GM18861 (cell line): ENCODE measurements around the gene C1orf94.

Experiments
- ATAC-seq: cut with Tn5 transposase; IDR thresholded peaks from one replicate; pipeline ENCODE4 v1.9.1; 2021; ENCODE audit not compliant: unreplicated experiment

Gene C1orf94

GRCh38 chr1:34237151-34237815, 60.6 kb downstream of the C1orf94 start:
- ATAC-seq = no peak

GRCh38 chr1:34245967-34246366, 69.3 kb downstream of the C1orf94 start:
- ATAC-seq = no peak

- ATAC-seq = no peak
Measured at GRCh38 chr1:34250342-34250741, 73.6 kb downstream of the C1orf94 start.

- ATAC-seq = no peak
Measured at GRCh38 chr1:34262023-34262853, 85.5 kb downstream of the C1orf94 start.

- no peak for ATAC-seq
Measured at GRCh38 chr1:34262921-34263320, 86.2 kb downstream of the C1orf94 start.

- no peak for ATAC-seq
Measured at GRCh38 chr1:34263406-34263805, 86.7 kb downstream of the C1orf94 start.

GRCh38 chr1:34265396-34265795, 88.7 kb downstream of the C1orf94 start:
- no peak for ATAC-seq

GRCh38 chr1:34266127-34266951, 89.6 kb downstream of the C1orf94 start:
- no peak for ATAC-seq

- no peak for ATAC-seq
Measured at GRCh38 chr1:34267326-34267725, 90.6 kb downstream of the C1orf94 start.

- ATAC-seq = no peak
Measured at GRCh38 chr1:34268311-34268954, 91.7 kb downstream of the C1orf94 start.
